KMS-11 (cell line): Measurements from ENCODE around the gene SMOC2.

ENCODE experiments used
- H2AFZ ChIP-seq: fragments of 200-600 bp; sonication (generic); 2 replicates; pipeline ENCODE4 v1.6.1; 2016; ENCODE audit warnings: antibody characterized with exemption, mixed run types, low read depth
- H3K27ac ChIP-seq: fragments of 200-600 bp; sonication (generic); 2 replicates; pipeline ENCODE4 v1.6.1; 2016; ENCODE audit warnings: mild to moderate bottlenecking, mixed run types
- H3K27me3 ChIP-seq: fragments of 200-600 bp; sonication (generic); 2 replicates; pipeline ENCODE4 v1.6.1; 2017; ENCODE audit warnings: mild to moderate bottlenecking, low read depth, mixed run types, moderate library complexity; ENCODE audit not compliant: insufficient read depth
- H3K36me3 ChIP-seq: fragments of 200-600 bp; sonication (generic); 2 replicates; pipeline ENCODE4 v1.6.1; 2017; ENCODE audit warnings: mild to moderate bottlenecking, mixed run types; ENCODE audit not compliant: insufficient read depth
- H3K4me1 ChIP-seq: fragments of 200-600 bp; sonication (generic); 2 replicates; pipeline ENCODE4 v1.6.1; 2016; ENCODE audit warnings: mild to moderate bottlenecking, low read depth, mixed run types; ENCODE audit not compliant: poor library complexity, severe bottlenecking
- H3K4me2 ChIP-seq: fragments of 200-600 bp; sonication (generic); 2 replicates; pipeline ENCODE4 v1.7.0; 2016; ENCODE audit warnings: mild to moderate bottlenecking, mixed run types
- H3K4me3 ChIP-seq: fragments of 200-600 bp; sonication (generic); IDR thresholded peaks from 2 replicates; pipeline ENCODE4 v1.6.1; 2017; ENCODE audit warnings: low read depth, low read length, mixed read lengths; ENCODE audit not compliant: insufficient read depth
- H3K79me2 ChIP-seq: fragments of 200-600 bp; sonication (generic); 2 replicates; pipeline ENCODE4 v1.6.1; 2016; ENCODE audit warnings: low read depth, mixed run types; ENCODE audit not compliant: insufficient read depth
- H3K9ac ChIP-seq: fragments of 200-600 bp; sonication (generic); 2 replicates; pipeline ENCODE4 v1.6.1; 2016; ENCODE audit warnings: mild to moderate bottlenecking, mixed run types
- H4K20me1 ChIP-seq: fragments of 200-600 bp; sonication (generic); 2 replicates; pipeline ENCODE4 v1.6.1; 2016; ENCODE audit warnings: mild to moderate bottlenecking, mixed run types; ENCODE audit not compliant: insufficient read depth
- TF ChIP-seq, protein P1 (sequence below): fragments of 200-600 bp; sonication (generic); conservative IDR thresholded peaks from 2 replicates; pipeline ENCODE4 v1.6.1; 2017; ENCODE audit warnings: low read depth, mild to moderate bottlenecking, antibody characterized with exemption, low read length, moderate library complexity, mixed read lengths

The SMOC2 gene

GRCh38 chr6:168517742-168518347 is 76.9 kb downstream of the SMOC2 start:
- H3K4me3 ChIP-seq = no peak overlapping the region
- H3K9ac ChIP-seq = no peak overlapping the region
- H3K36me3 ChIP-seq = no peaks in the 10 kb centered on the region
- H3K27ac ChIP-seq = no peak overlapping the region
- no peak overlapping the region for H2AFZ ChIP-seq
- TF ChIP-seq, protein P1, sequence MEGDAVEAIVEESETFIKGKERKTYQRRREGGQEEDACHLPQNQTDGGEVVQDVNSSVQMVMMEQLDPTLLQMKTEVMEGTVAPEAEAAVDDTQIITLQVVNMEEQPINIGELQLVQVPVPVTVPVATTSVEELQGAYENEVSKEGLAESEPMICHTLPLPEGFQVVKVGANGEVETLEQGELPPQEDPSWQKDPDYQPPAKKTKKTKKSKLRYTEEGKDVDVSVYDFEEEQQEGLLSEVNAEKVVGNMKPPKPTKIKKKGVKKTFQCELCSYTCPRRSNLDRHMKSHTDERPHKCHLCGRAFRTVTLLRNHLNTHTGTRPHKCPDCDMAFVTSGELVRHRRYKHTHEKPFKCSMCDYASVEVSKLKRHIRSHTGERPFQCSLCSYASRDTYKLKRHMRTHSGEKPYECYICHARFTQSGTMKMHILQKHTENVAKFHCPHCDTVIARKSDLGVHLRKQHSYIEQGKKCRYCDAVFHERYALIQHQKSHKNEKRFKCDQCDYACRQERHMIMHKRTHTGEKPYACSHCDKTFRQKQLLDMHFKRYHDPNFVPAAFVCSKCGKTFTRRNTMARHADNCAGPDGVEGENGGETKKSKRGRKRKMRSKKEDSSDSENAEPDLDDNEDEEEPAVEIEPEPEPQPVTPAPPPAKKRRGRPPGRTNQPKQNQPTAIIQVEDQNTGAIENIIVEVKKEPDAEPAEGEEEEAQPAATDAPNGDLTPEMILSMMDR = no peak
- H3K4me1 ChIP-seq = no peaks in the 10 kb centered on the region
- H3K4me2 ChIP-seq = no peak overlapping the region
- no peaks in the 10 kb centered on the region for H4K20me1 ChIP-seq
- no peaks in the 10 kb centered on the region for H3K79me2 ChIP-seq
- H3K27me3 ChIP-seq = no peaks in the 10 kb centered on the region

DNA sequence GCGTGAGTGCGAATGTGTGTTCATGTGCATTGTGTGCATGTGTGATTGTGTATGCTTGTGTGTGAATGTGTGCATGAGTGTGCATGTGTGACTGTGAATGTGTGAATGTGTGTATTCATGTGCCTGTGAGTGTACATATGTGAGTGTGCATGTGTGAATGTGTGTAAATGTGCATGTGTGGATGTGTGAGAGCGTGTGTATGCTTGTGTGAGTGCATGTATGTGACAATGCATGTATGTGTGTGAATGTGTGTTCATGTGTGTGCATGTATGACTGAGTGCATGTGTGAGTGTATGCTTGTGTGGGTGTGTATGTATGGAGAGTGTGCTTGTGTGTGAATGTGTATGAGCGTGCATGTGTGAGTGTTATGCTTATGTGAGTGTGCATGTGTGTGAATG is 77.4 kb downstream of the SMOC2 start:
- Histone ChIP-seq H3K79me2 (no peaks in the 10 kb centered on the region), H3K36me3 (no peaks in the 10 kb centered on the region), H3K4me1 (no peaks in the 10 kb centered on the region), H4K20me1 (no peaks in the 10 kb centered on the region), H3K27ac (no peak overlapping the region), H3K4me3 (no peak overlapping the region), H3K27me3 (no peaks in the 10 kb centered on the region), H2AFZ (no peak overlapping the region), H3K9ac (no peak overlapping the region), H3K4me2 (no peak overlapping the region)
- TF ChIP-seq, protein P1 = no peak

- Histone ChIP-seq H3K27me3 (no peaks in the 10 kb centered on the region), H3K4me3 (no peak overlapping the region), H3K4me1 (no peaks in the 10 kb centered on the region), H3K79me2 (no peaks in the 10 kb centered on the region), H3K36me3 (no peaks in the 10 kb centered on the region), H3K4me2 (no peak overlapping the region), H2AFZ (no peak overlapping the region), H3K27ac (no peak overlapping the region), H3K9ac (no peak overlapping the region), H4K20me1 (no peaks in the 10 kb centered on the region)
- TF ChIP-seq, protein P1 = no peak
Measured at GRCh38 chr6:168518867-168519266, 77.9 kb downstream of the SMOC2 start.

- H3K4me3 ChIP-seq = no peak overlapping the region
- no peak overlapping the region for H3K4me2 ChIP-seq
- no peaks in the 10 kb centered on the region for H3K36me3 ChIP-seq
- H4K20me1 ChIP-seq = no peaks in the 10 kb centered on the region
- no peak overlapping the region for H2AFZ ChIP-seq
- H3K27me3 ChIP-seq = no peaks in the 10 kb centered on the region
- TF ChIP-seq, protein P1 = no peak
- no peak overlapping the region for H3K27ac ChIP-seq
- H3K79me2 ChIP-seq = no peaks in the 10 kb centered on the region
- H3K9ac ChIP-seq = no peak overlapping the region
- H3K4me1 ChIP-seq = no peaks in the 10 kb centered on the region
Measured at GRCh38 chr6:168520233-168520632, 79.2 kb downstream of the SMOC2 start.
